Sigmoid colon (tissue), 7 donors: ENCODE data around the gene RASGRP3. TPM values are rescaled to one million over a fixed set of nuclear protein-coding genes. Genes with fewer than 3 reads are reported as not detected.

Experiments used
- DNase-seq: peaks from one replicate; pipeline ENCODE4 v3.0.0-alpha.2; 2019
- H3K27ac ChIP-seq, 4 donors: fragments of 200-600 bp; sonication (generic); one replicate each; pipeline ENCODE4 v1.5.1; 2016 to 2019; ENCODE audit warnings: mild to moderate bottlenecking in 1 of 4
- H3K27me3 ChIP-seq, 3 donors: fragments of 200-600 bp; sonication (generic); one replicate each; pipeline ENCODE4 v1.5.1; 2019; ENCODE audit warnings: mild to moderate bottlenecking in 1 of 3
- H3K36me3 ChIP-seq, 4 donors: fragments of 200-600 bp; sonication (generic); one replicate each; pipeline ENCODE4 v1.5.1; 2016 to 2019
- H3K4me1 ChIP-seq, 4 donors: fragments of 200-600 bp; sonication (generic); one replicate each; pipeline ENCODE4 v1.5.1; 2017 to 2019
- H3K4me3 ChIP-seq, 4 donors: fragments of 200-600 bp; sonication (generic); one replicate each; pipeline ENCODE4 v1.5.1; 2017 to 2019; ENCODE audit warnings: mild to moderate bottlenecking in 2 of 4, moderate library complexity in 1 of 4
- H3K9me3 ChIP-seq, 4 donors: fragments of 200-600 bp in 3 of 4; sonication (generic) in 3 of 4; one replicate each; pipeline versions ENCODE4 v1.5.1 to v1.6.1; 2013 to 2019
- EP300 ChIP-seq, 4 donors: sonication (generic); formaldehyde crosslinking; IDR thresholded peaks; one replicate each; pipeline ENCODE4 v1.6.1; 2017; ENCODE audit warnings: antibody characterized with exemption in 4 of 4
- POLR2A ChIP-seq, 2 donors: fragments of 450-650 bp; IDR thresholded peaks; one replicate each; pipeline ENCODE4 v1.6.1; 2016; ENCODE audit warnings: antibody characterized with exemption in 2 of 2, mild to moderate bottlenecking in 2 of 2, moderate library complexity in 2 of 2
- POLR2AphosphoS5 ChIP-seq, 4 donors: sonication (generic); formaldehyde crosslinking; IDR thresholded peaks; one replicate each; pipeline ENCODE4 v1.6.1; 2017; ENCODE audit warnings: antibody characterized with exemption in 4 of 4
- WGBS, 2 donors: extraction: QIAGEN DNeasy Blood & Tissue Kit; methylation state at CpG; one replicate each; pipeline ENCODE4 v1.1.7; 2013; 5-methylcytosine and 5-hydroxymethylcytosine counted together
- intact Hi-C: fragments of 100-400 bp; cut with DNase I; formaldehyde crosslinking; loops from one replicate; pipeline ENCODE4 v1.15.1; 2023
- polyA plus RNA-seq, 3 donors: library from polyadenylated mRNA; stranded (reverse); fragments of 200-250 nt; gene quantifications; one replicate each; pipeline ENCODE4 v1.2.3, GENCODE V29; 2013
- total RNA-seq, 4 donors: library from RNA; depleted of rRNA; stranded (reverse); fragments of >200 nt; gene quantifications; one replicate each; pipeline ENCODE4 v1.1.0, GENCODE V29; 2016
- TF ChIP-seq, protein P1 (sequence below), 4 experiments: fragments of 450-650 bp in 3 of 4; fragments of 200-600 bp in 1 of 4; IDR thresholded peaks; one replicate each; pipeline ENCODE4 v1.5.1; 2016 to 2019; ENCODE audit warnings: antibody characterized with exemption in 4 of 4, mild to moderate bottlenecking in 3 of 4, moderate library complexity in 2 of 4
- donor health status: healthy with polysubstance abuse.
- donor health status: Bipolar disorder and iron deficiency.
- donor health status: healthy.

The RASGRP3 gene
- total and polyA plus RNA-seq, 7 donors = 1.8 to 14.7 (median 6.7) TPM

DNA sequence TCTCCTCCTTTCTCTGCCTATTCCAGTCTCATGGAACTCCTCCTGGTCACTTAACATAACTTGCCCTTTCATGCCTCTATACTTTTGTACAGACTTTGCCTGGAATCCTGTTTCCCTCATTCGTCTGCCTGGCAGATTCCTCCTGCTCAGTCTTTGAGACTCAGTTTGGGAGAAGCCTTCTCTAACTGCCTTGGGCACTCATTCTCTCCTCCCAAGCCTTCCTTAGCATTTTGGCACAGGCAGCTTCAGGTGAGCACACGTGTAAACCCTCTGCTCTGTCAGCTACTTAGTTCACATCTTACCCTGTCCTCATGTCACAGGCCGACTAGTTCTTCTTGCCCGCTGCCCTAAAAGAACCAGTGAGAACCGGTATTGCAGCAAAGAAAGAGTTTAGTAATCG, 128.6 kb downstream of the RASGRP3 start:
- H3K27ac ChIP-seq = no peak overlapping the region
- DNase-seq = no peak
- no peaks in the 10 kb centered on the region for H3K36me3 ChIP-seq
- 84 to 86% methylated on average over 6 of the region's 6 CpGs for WGBS, 2 donors
- H3K4me3 ChIP-seq = no peak overlapping the region
- no peaks in the 10 kb centered on the region for H3K9me3 ChIP-seq
- TF ChIP-seq POLR2A (IDR thresholded peaks at IDR 0.05) = no peak
- TF ChIP-seq POLR2AphosphoS5 (IDR thresholded peaks at IDR 0.05) = no peak
- TF ChIP-seq EP300 (IDR thresholded peaks at IDR 0.05) = no peak
- TF ChIP-seq, protein P1, sequence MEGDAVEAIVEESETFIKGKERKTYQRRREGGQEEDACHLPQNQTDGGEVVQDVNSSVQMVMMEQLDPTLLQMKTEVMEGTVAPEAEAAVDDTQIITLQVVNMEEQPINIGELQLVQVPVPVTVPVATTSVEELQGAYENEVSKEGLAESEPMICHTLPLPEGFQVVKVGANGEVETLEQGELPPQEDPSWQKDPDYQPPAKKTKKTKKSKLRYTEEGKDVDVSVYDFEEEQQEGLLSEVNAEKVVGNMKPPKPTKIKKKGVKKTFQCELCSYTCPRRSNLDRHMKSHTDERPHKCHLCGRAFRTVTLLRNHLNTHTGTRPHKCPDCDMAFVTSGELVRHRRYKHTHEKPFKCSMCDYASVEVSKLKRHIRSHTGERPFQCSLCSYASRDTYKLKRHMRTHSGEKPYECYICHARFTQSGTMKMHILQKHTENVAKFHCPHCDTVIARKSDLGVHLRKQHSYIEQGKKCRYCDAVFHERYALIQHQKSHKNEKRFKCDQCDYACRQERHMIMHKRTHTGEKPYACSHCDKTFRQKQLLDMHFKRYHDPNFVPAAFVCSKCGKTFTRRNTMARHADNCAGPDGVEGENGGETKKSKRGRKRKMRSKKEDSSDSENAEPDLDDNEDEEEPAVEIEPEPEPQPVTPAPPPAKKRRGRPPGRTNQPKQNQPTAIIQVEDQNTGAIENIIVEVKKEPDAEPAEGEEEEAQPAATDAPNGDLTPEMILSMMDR (IDR thresholded peaks at IDR 0.05) = no peak
- no peaks in the 10 kb centered on the region for H3K27me3 ChIP-seq
- H3K4me1 ChIP-seq = peaks cover 0 to 14% (median 4%) of the 10 kb centered on the region in 4 donors
- intact Hi-C loops = no loop called here

DNA sequence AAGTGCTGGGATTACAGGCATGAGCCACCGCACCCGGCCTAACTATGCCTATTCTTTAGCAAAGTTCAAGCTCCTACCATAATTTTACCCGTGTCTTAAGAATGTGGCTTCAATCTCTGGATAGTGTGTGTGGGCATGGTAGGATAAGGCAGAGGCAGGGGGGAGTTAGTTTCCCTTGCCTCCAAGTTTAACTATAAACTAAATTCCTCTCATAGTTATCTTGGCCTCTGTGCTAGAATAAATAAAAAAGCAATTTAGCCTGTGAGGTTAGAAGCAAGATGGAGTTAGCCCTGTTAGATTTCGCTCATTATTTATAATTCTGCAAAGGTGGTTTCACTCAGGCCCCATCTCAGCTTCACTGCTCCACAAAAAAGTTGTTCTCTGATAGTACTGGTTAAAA, 129.7 kb downstream of the RASGRP3 start:
- Histone ChIP-seq H3K36me3 (no peaks in the 10 kb centered on the region), H3K9me3 (no peaks in the 10 kb centered on the region), H3K27ac (no peak overlapping the region), H3K27me3 (no peaks in the 10 kb centered on the region), H3K4me3 (no peak overlapping the region), H3K4me1 (peaks cover 0 to 14% (median 4%) of the 10 kb centered on the region in 4 donors)
- DNase-seq = no peak
- intact Hi-C loops = no loop called here
- WGBS, 2 donors = 88 to 92% methylated on average over 4 of the region's 4 CpGs
- TF ChIP-seq POLR2AphosphoS5 (IDR thresholded peaks at IDR 0.05) (no peak), POLR2A (IDR thresholded peaks at IDR 0.05) (no peak), EP300 (IDR thresholded peaks at IDR 0.05) (no peak)
- TF ChIP-seq, protein P1 (IDR thresholded peaks at IDR 0.05) = no peak

DNA sequence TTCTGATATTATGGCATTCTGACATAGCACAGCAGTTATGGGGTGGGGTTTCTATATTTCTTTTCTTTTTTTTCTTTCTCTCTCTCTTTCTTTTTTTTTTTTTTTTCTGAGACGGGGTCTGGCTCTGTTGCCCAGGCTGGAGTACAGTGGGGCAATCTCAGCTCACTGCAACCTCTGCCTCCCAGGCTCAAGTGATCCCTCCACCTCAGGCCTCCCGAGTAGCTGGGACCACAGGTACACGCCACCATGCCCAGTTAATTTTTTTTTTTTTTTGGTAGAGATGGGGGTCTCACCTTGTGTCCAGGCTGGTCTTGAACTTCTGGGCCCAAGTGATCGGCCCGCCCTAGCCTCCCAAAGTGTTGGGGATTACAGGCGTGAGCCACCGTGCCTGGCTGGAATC, 130.2 kb downstream of the RASGRP3 start:
- WGBS, 2 donors = 90 to 96% methylated on average over 7 of the region's 7 CpGs

DNA sequence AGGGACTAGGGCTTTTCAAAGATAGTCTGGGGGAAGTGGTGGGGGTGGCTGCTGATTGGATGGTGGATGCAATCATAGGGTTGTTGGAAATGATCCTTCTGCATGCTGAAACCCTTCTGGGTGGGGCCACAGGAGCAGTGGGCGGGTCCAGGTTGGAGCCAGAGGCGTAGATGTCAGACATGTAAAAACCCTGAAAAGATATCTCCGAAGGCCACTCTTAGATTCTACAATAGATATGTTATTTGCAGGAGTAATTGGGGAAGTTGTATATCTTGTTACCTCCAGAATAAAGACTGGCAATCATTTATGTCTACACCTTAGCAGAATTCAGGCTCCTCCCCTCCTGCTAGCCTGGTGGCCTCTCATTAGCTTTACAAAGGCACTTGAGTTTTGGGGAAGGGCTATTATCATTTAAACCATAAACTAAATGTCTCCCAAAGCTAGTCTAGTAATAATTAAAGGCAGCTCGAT, 130.8 kb downstream of the RASGRP3 start:
- no peak overlapping the region for H3K27ac ChIP-seq
- H3K4me1 ChIP-seq = peaks cover 0 to 14% (median 4%) of the 10 kb centered on the region in 4 donors
- H3K36me3 ChIP-seq = no peaks in the 10 kb centered on the region
- no peak for TF ChIP-seq POLR2AphosphoS5 (IDR thresholded peaks at IDR 0.05)
- TF ChIP-seq POLR2A (IDR thresholded peaks at IDR 0.05) = no peak
- TF ChIP-seq EP300 (IDR thresholded peaks at IDR 0.05) = no peak
- TF ChIP-seq, protein P1 (IDR thresholded peaks at IDR 0.05) = no peak
- H3K9me3 ChIP-seq = no peaks in the 10 kb centered on the region
- WGBS, 2 donors = 58 to 71% methylated on average over 4 of the region's 4 CpGs
- no peak overlapping the region for H3K4me3 ChIP-seq
- DNase-seq = no peak
- intact Hi-C loops = no loop called here
- H3K27me3 ChIP-seq = no peaks in the 10 kb centered on the region

More for the DNA sequence above, 130.2 kb downstream of the RASGRP3 start:
- TF ChIP-seq EP300 (IDR thresholded peaks at IDR 0.05) (no peak), POLR2A (IDR thresholded peaks at IDR 0.05) (no peak), POLR2AphosphoS5 (IDR thresholded peaks at IDR 0.05) (no peak)
- TF ChIP-seq, protein P1 (IDR thresholded peaks at IDR 0.05) = no peak
- Histone ChIP-seq H3K9me3 (no peaks in the 10 kb centered on the region), H3K27ac (no peak overlapping the region), H3K27me3 (no peaks in the 10 kb centered on the region), H3K4me3 (no peak overlapping the region), H3K4me1 (peaks cover 0 to 14% (median 4%) of the 10 kb centered on the region in 4 donors), H3K36me3 (no peaks in the 10 kb centered on the region)
- intact Hi-C loops = no loop called here
- DNase-seq = no peak

DNA sequence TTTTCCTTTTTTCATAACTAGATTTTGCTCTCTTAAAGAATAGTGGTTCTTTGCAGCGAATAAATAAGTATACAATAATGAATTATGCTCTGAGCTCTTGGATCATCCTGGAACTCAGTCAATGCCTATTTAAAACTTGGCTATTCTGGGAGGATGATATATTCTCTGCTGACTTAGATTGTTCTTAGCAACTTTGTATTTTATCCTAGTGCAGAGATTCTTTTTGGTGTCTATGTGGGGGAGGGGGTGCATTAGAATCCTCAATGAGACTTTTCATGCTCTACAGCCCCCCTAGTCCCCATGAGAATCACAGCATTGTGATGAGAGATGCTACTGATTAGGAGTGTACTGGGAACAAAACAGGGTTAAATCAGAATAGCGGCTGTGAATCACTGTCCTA, 131.5 kb downstream of the RASGRP3 start:
- H3K4me3 ChIP-seq = no peak overlapping the region
- TF ChIP-seq POLR2AphosphoS5 (IDR thresholded peaks at IDR 0.05) = no peak
- no peak for TF ChIP-seq EP300 (IDR thresholded peaks at IDR 0.05)
- TF ChIP-seq, protein P1 (IDR thresholded peaks at IDR 0.05) = no peak
- no peak for TF ChIP-seq POLR2A (IDR thresholded peaks at IDR 0.05)
- 74 to 75% methylated on average over 2 of the region's 2 CpGs for WGBS, 2 donors
- H3K36me3 ChIP-seq = no peaks in the 10 kb centered on the region
- no peaks in the 10 kb centered on the region for H3K9me3 ChIP-seq
- H3K27ac ChIP-seq = no peak overlapping the region
- H3K27me3 ChIP-seq = no peaks in the 10 kb centered on the region
- intact Hi-C loops = no loop called here
- peaks cover 0 to 14% (median 4%) of the 10 kb centered on the region in 4 donors for H3K4me1 ChIP-seq
- no peak for DNase-seq
